ENCODE measurements around the gene HS2ST1. TPM values are rescaled to one million over a fixed set of nuclear protein-coding genes. Genes with fewer than 3 reads are reported as not detected.
"Not testable (repeated sequence)": the region's sequence is repeated elsewhere in the genome, so short reads cannot be mapped to it uniquely, and the experiment has no call there.

Gene HS2ST1
- total RNA-seq (10 to 100 TPM; 10.0 to 13.7 (median 11.8) TPM), polyA plus RNA-seq (1 to 10 TPM; 2.4 to 8.3 (median 3.2) TPM)

- H3K4me3 ChIP-seq = peak within 1 kb of the TSS; percentile 78 to 98 (median 87)
- intact Hi-C loops (cut with DNase I) = loop anchor here (5.0 to 10.0 kb wide), 4 partner anchors 210 to 1770 kb away; partner anchors contain the start of genes ODF2L, PKN2 and SH3GLB1
- no peaks in the 10 kb centered on the region for H3K9me3 ChIP-seq
- WGBS, 2 donors = 1% methylated on average over 45 of the region's 45 CpGs
- DNase-seq = no peak
- H3K27me3 ChIP-seq = no peaks in the 10 kb centered on the region
- no peaks in the 10 kb centered on the region for H3K36me3 ChIP-seq
- TF ChIP-seq POLR2A (IDR thresholded peaks at IDR 0.05) (peak; percentile 40 to 58), CTCF (IDR thresholded peaks at IDR 0.05) (no peak), POLR2AphosphoS5 (IDR thresholded peaks at IDR 0.05) (peak; percentile 60 to 81 (median 68)), EP300 (IDR thresholded peaks at IDR 0.05) (no peak)
- H3K4me1 ChIP-seq = peaks cover 0 to 36% (median 19%) of the 10 kb centered on the region in 4 donors
- peak within 1 kb of the TSS; percentile 89 to 94 (median 91) for H3K27ac ChIP-seq
These were observed at the start of gene HS2ST1 for GRCh38 chr1:86914601-86914997. TSS of gene HS2ST1 (plus strand) at chr1:86914635.

- TF ChIP-seq POLR2AphosphoS5 (IDR thresholded peaks at IDR 0.05) (no peak), POLR2A (IDR thresholded peaks at IDR 0.05) (no peak), EP300 (IDR thresholded peaks at IDR 0.05) (no peak), CTCF (IDR thresholded peaks at IDR 0.05) (no peak)
- WGBS, 2 donors = 69 to 95% methylated on average over 6 of the region's 6 CpGs
These were observed 48.3 kb upstream of the HS2ST1 start for GRCh38 chr1:86865973-86866637.

GRCh38 chr1:86866665-86867064 is 47.8 kb upstream of the HS2ST1 start:
- Histone ChIP-seq H3K9me3 (no peaks in the 10 kb centered on the region), H3K27me3 (no peaks in the 10 kb centered on the region), H3K36me3 (no peaks in the 10 kb centered on the region), H3K27ac (no peak overlapping the region), H3K4me3 (no peak overlapping the region), H3K4me1 (peaks cover 0 to 8% (median 0%) of the 10 kb centered on the region in 4 donors)
- no peak for DNase-seq
- intact Hi-C loops (cut with DNase I) = no loop called here
- TF ChIP-seq CTCF (IDR thresholded peaks at IDR 0.05) (no peak), EP300 (IDR thresholded peaks at IDR 0.05) (no peak), POLR2A (IDR thresholded peaks at IDR 0.05) (no peak), POLR2AphosphoS5 (IDR thresholded peaks at IDR 0.05) (no peak)

More at GRCh38 chr1:86865973-86866637, 48.3 kb upstream of the HS2ST1 start:
- DNase-seq = no peak
- no peaks in the 10 kb centered on the region for H3K9me3 ChIP-seq
- H3K4me1 ChIP-seq = peaks cover 0 to 8% (median 0%) of the 10 kb centered on the region in 4 donors
- no peaks in the 10 kb centered on the region for H3K27me3 ChIP-seq
- intact Hi-C loops (cut with DNase I) = no loop called here
- no peaks in the 10 kb centered on the region for H3K36me3 ChIP-seq
- H3K4me3 ChIP-seq = no peak overlapping the region
- no peak overlapping the region for H3K27ac ChIP-seq

GRCh38 chr1:86867278-86867677 is 47.2 kb upstream of the HS2ST1 start:
- intact Hi-C loops (cut with DNase I); H3K27ac ChIP-seq; H3K27me3 ChIP-seq; H3K4me1 ChIP-seq; H3K4me3 ChIP-seq; H3K36me3 ChIP-seq; DNase-seq; H3K9me3 ChIP-seq: not testable (repeated sequence)
- 95 to 97% methylated on average over 4 of the region's 4 CpGs for whole genome bisulfite sequencing, 2 donors

- no peaks in the 10 kb centered on the region for H3K36me3 ChIP-seq
- intact Hi-C loops (cut with DNase I) = no loop called here
- 97 to 98% methylated on average over 1 of the region's 1 CpG for WGBS, 2 donors
These were observed 46.0 kb upstream of the HS2ST1 start for GRCh38 chr1:86868477-86868876.

More at GRCh38 chr1:86868477-86868876, 46.0 kb upstream of the HS2ST1 start:
- no peak for DNase-seq
- H3K27ac ChIP-seq = no peak overlapping the region
- H3K9me3 ChIP-seq = no peaks in the 10 kb centered on the region
- peaks cover 0 to 8% (median 0%) of the 10 kb centered on the region in 4 donors for H3K4me1 ChIP-seq
- TF ChIP-seq CTCF (IDR thresholded peaks at IDR 0.05) = no peak
- no peaks in the 10 kb centered on the region for H3K27me3 ChIP-seq
- H3K4me3 ChIP-seq = no peak overlapping the region

Data from sigmoid colon (tissue), 7 donors.